HG03039 (cell line): ENCODE measurements around the gene RASGEF1B.

Experiments used
- ATAC-seq: cut with Tn5 transposase; IDR thresholded peaks from one replicate; pipeline ENCODE4 v1.9.1; 2021; ENCODE audit warnings: mild to moderate bottlenecking, moderate library complexity; ENCODE audit not compliant: unreplicated experiment

The RASGEF1B gene

GRCh38 chr4:81471588-81472280 is at the start of gene RASGEF1B:
RASGEF1B (minus strand) TSS chr4:81471907; CDS start chr4:81459508, 12,399 bp downstream.
- peak; percentile 96 for ATAC-seq

GRCh38 chr4:81519856-81520255 is 48.1 kb upstream of the RASGEF1B start:
- no peak for ATAC-seq

- no peak for ATAC-seq
Measured at GRCh38 chr4:81519427-81519773, 47.7 kb upstream of the RASGEF1B start.

GRCh38 chr4:81518762-81519426 is 47.2 kb upstream of the RASGEF1B start:
- ATAC-seq = no peak

- ATAC-seq = no peak
Measured at GRCh38 chr4:81516241-81516640, 44.5 kb upstream of the RASGEF1B start.

GRCh38 chr4:81512757-81513501 is 41.2 kb upstream of the RASGEF1B start:
- no peak for ATAC-seq

- ATAC-seq = no peak
Measured at GRCh38 chr4:81512001-81512756, 40.5 kb upstream of the RASGEF1B start.

GRCh38 chr4:81510643-81511178 is 39.0 kb upstream of the RASGEF1B start:
- no peak for ATAC-seq

- ATAC-seq = no peak
Measured at GRCh38 chr4:81509822-81510221, 38.1 kb upstream of the RASGEF1B start.

GRCh38 chr4:81509191-81509590 is 37.5 kb upstream of the RASGEF1B start:
- ATAC-seq = no peak

GRCh38 chr4:81508411-81509185 is 36.9 kb upstream of the RASGEF1B start:
- ATAC-seq = no peak

GRCh38 chr4:81507530-81507929 is 35.8 kb upstream of the RASGEF1B start:
- ATAC-seq = no peak

GRCh38 chr4:81506731-81507130 is 35.0 kb upstream of the RASGEF1B start:
- ATAC-seq = peak; percentile 77

GRCh38 chr4:81505726-81506125 is 34.0 kb upstream of the RASGEF1B start:
- ATAC-seq = no peak

GRCh38 chr4:81505004-81505598 is 33.4 kb upstream of the RASGEF1B start:
- ATAC-seq = peak; percentile 42

GRCh38 chr4:81504112-81505003 is 32.7 kb upstream of the RASGEF1B start:
- no peak for ATAC-seq

GRCh38 chr4:81503586-81503985 is 31.9 kb upstream of the RASGEF1B start:
- no peak for ATAC-seq

GRCh38 chr4:81502564-81502963 is 30.9 kb upstream of the RASGEF1B start:
- ATAC-seq = no peak

GRCh38 chr4:81499840-81500239 is 28.1 kb upstream of the RASGEF1B start:
- no peak for ATAC-seq
